Effector CD8-positive, alpha-beta T cell (primary cell): ENCODE results near the gene SIRT1.
"Not testable (repeated sequence)": the region's sequence is repeated elsewhere in the genome, so short reads cannot be mapped to it uniquely, and the experiment has no call there.

Experiments
- DNase-seq: peaks from one replicate; lab custom pipeline; 2025; lab: John Stamatoyannopoulos, UW
- total RNA-seq, 4 experiments: gene quantifications; one replicate each; lab custom pipeline; 2026; lab: John Stamatoyannopoulos, UW

Gene SIRT1
- total RNA-seq = 73.7 to 101 (median 93.6) reads per million in 4 experiments

- DNase-seq = peak; percentile 90
Observed at GRCh38 chr10:67884313-67884841, at the start of gene SIRT1. Gene SIRT1 (plus strand): TSS chr10:67884656. CDS start chr10:67884722, 66 bp downstream.

- DNase-seq = not testable (repeated sequence)
Observed at GRCh38 chr10:67835541-67836394, 48.7 kb upstream of the SIRT1 start.

- DNase-seq = no peak
Observed at GRCh38 chr10:67836488-67836887, 48.0 kb upstream of the SIRT1 start.

GRCh38 chr10:67836972-67837371 lies 47.5 kb upstream of the SIRT1 start:
- DNase-seq = no peak

GRCh38 chr10:67837541-67838314 lies 46.7 kb upstream of the SIRT1 start, which contains the start of gene DNAJC12:
Gene DNAJC12 (minus strand): TSS chr10:67838188. CDS start chr10:67838011, 177 bp downstream.
- no peak for DNase-seq

GRCh38 chr10:67839511-67839910 lies 44.9 kb upstream of the SIRT1 start:
- DNase-seq = not testable (repeated sequence)

GRCh38 chr10:67839951-67840350 lies 44.5 kb upstream of the SIRT1 start:
- no peak for DNase-seq

- no peak for DNase-seq
Observed at GRCh38 chr10:67841737-67842136, 42.7 kb upstream of the SIRT1 start.

- DNase-seq = no peak
Observed at GRCh38 chr10:67843284-67843683, 41.2 kb upstream of the SIRT1 start.

GRCh38 chr10:67849331-67850011 lies 35.0 kb upstream of the SIRT1 start:
- peak; percentile 90 for DNase-seq

- no peak for DNase-seq
Observed at GRCh38 chr10:67851186-67851585, 33.3 kb upstream of the SIRT1 start.

- no peak for DNase-seq
Observed at GRCh38 chr10:67852761-67853160, 31.7 kb upstream of the SIRT1 start.

- no peak for DNase-seq
Observed at GRCh38 chr10:67853512-67853911, 30.9 kb upstream of the SIRT1 start.

- no peak for DNase-seq
Observed at GRCh38 chr10:67858971-67859370, 25.5 kb upstream of the SIRT1 start.

- DNase-seq = no peak
Observed at GRCh38 chr10:67861750-67862432, 22.6 kb upstream of the SIRT1 start.

GRCh38 chr10:67863094-67863493 lies 21.4 kb upstream of the SIRT1 start:
- DNase-seq = no peak

- no peak for DNase-seq
Observed at GRCh38 chr10:67864607-67865371, 19.7 kb upstream of the SIRT1 start.

GRCh38 chr10:67868132-67868531 lies 16.3 kb upstream of the SIRT1 start:
- DNase-seq = no peak

- no peak for DNase-seq
Observed at GRCh38 chr10:67869996-67870395, 14.5 kb upstream of the SIRT1 start.
